Measurements from ENCODE around the gene DMWD.

Gene DMWD

GRCh38 chr19:45772130-45772840, 20.4 kb downstream of the DMWD start:
- no peak overlapping the region for H3K27ac ChIP-seq
- TF ChIP-seq ZFX (IDR thresholded peaks at IDR 0.05) (no peak), CTCF (conservative IDR thresholded peaks at IDR 0.05) (no peak)

GRCh38 chr19:45771311-45771933, 21.2 kb downstream of the DMWD start:
- TF ChIP-seq CTCF (conservative IDR thresholded peaks at IDR 0.05) (no peak), ZFX (IDR thresholded peaks at IDR 0.05) (no peak)
- H3K27ac ChIP-seq = peak overlapping the region; percentile 87

- TF ChIP-seq ZFX (IDR thresholded peaks at IDR 0.05) (no peak), CTCF (conservative IDR thresholded peaks at IDR 0.05) (peak; percentile 77)
- peak overlapping the region; percentile 87 for H3K27ac ChIP-seq
Observed at GRCh38 chr19:45770192-45771101, 22.2 kb downstream of the DMWD start.

GRCh38 chr19:45769821-45770191, 22.8 kb downstream of the DMWD start:
- TF ChIP-seq ZFX (IDR thresholded peaks at IDR 0.05) (no peak), CTCF (conservative IDR thresholded peaks at IDR 0.05) (no peak)
- H3K27ac ChIP-seq = peak overlapping the region; percentile 87

GRCh38 chr19:45768984-45769782, 23.5 kb downstream of the DMWD start, which contains the start of gene SIX5:
SIX5 (minus strand) TSS chr19:45769252; CDS start chr19:45768844, 408 bp downstream.
- TF ChIP-seq ZFX (IDR thresholded peaks at IDR 0.05) (no peak), CTCF (conservative IDR thresholded peaks at IDR 0.05) (no peak)
- H3K27ac ChIP-seq = peak within 1 kb of the TSS; percentile 87

GRCh38 chr19:45768655-45768983, 24.0 kb downstream of the DMWD start:
- TF ChIP-seq ZFX (IDR thresholded peaks at IDR 0.05) = no peak
- TF ChIP-seq CTCF (conservative IDR thresholded peaks at IDR 0.05) = no peak
- peak overlapping the region; percentile 87 for H3K27ac ChIP-seq

All from C4-2B (cell line).